ENCODE measurements around the gene AP1S2.
"Not testable (repeated sequence)": the region's sequence is repeated elsewhere in the genome, so short reads cannot be mapped to it uniquely, and the experiment has no call there.

Gene AP1S2

DNA sequence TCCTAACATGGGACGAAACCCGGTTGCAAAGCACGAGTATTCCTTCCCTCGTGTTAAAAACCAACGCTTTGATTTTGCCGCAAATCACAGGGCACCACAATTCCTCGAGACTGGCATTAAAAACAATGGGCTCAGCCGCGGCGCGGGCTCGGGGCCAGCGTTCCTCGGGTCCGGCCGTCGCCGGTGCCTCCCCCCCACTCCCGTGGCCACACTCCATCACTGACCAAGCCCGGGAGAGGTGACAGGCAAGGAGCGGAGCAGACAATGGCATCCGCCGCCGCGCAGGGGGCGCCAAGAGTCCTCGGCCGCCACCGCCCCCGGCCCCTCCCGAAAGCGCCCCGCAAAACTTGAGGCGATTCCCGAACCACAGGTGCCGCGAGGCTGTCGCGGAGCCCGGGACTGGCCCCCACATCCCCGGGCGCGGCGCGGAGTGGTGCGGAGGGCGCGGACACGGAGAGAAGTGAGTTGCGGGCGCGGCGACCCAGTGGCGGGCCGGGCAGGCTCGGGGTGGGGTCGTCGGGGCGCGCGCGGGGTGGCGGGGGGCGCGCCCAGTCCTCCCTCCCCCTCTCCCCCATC lies 445 bp downstream of the AP1S2 start:
- no peak for DNase-seq

DNA sequence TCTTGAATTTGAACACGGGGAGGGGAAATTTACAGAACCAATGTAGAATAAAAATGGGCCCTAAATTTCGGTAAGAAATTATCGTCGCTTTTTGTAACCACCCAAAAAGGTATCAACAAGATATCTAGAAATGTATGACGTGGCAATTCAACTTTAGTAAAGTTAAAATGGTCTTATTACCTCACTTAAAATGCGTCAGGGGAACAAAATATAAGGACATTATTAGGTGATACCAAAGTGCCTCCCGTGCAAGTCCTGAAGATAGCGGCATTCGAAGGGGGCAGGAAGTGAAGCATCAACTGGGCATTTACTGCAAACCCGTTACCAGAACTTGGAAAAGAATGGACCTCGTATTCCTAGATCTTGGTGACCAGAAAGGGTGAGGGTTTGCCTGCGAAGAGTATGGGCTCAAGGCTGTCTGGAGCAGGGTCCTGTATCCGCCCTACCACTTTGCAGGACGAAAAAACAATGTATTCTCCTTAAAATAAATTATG lies 980 bp downstream of the AP1S2 start:
- DNase-seq, result no peak

DNA sequence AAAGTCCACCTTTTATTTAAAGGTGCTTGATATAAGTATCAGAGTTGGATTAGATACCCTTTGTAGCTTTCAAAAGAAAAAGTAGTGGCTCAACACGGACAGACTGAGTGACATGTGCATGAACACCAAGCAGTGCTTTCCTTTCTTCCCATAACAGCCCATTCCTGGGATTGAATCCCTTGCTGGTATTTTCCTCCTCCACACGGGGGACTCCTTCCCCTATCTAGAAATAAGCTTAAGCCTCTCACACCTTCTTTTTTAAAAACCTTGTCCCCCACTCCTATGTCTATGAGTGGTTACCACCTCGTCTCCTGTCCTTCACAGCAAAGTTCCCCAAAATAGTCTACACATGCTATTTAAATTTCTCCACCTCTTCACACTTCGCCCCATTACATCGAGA lies 5.1 kb downstream of the AP1S2 start:
- DNase-seq, result no peak

DNA sequence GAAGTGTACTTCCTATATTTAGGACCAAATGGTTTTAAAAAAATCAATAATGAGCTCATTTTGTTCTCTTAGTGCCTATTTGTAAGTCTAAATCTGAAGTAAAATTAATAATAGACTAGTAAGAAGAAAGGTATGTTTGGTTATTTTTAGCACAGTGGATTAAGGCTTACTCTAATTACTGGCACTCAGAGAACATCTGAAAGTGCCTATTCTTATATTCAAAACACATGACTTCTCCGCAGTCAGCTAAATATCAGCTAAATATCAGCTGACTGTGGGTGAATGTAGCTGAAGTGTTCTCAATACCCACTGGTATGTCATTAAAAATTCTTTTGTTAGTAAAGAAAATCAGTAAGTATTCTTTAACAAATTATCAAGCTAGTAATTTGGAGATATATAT lies 6.0 kb downstream of the AP1S2 start:
- no peak for DNase-seq

DNA sequence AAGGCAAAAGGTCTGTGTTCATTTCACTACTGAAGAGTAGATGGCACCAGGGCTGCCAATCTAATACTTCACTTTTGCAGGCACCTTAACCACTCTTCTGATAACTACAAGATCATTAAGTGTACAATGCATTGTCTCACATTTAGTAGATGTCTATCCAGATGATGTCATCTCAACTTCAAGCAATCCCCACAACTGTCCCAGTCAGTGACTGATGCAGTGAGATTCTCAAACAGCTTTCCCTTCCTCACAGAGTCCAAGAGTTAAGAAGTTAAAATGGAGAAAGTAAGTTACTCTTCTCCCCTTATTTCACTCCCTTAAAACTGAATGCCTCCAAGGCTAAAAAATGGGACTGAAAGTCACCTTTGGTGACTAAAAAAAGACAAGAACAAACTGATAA lies 10.7 kb downstream of the AP1S2 start:
- no peak for DNase-seq

DNA sequence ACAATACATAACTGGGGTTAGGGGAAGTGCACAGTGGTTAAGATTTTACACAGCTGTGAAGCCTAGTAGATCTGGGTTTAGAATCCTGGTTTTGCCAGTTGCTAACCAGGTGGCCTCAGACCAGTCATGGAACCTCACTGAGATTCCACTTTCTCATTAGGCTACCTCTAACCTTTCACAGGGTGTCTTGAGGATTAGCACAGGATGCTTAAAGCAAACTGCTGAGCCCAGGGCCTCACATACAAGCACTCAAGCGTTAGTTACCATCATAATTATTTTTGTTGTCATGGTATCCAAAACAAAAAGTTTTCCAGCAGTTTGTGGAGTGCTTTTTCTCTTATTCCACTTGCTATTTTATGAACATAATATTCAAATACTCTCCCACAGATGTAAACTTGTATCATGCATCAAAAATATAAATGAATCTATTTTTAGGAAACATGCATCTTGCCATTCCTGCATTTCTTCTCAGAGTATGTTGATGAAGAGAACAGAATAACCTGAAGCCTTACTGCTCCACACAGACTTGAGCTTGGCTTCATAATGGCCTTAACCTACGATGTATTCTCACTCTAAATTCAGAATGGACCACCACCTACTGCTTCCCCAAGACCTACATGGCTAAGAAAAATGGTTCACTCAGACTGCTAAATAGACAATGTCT lies 12.6 kb downstream of the AP1S2 start:
- DNase-seq, result no peak

DNA sequence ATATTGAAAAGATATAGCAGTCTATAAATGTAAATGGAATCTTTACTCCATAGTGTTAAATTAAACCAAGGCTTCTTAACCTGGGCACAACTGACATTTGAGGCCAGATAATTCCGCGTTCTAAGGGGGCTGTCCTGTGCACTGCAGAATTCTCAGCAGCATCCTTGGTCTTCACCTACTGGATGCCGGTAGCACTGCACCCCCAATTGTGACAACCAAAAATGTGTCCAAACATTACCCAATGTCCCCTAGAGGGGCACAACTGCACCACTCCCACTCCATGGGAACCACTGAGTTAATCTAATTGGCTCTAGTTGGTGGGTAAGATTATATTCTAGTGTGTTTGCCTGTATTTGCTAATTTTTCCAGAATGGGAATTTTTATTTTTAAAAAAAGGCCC lies 16.6 kb downstream of the AP1S2 start:
- no peak for DNase-seq

DNA sequence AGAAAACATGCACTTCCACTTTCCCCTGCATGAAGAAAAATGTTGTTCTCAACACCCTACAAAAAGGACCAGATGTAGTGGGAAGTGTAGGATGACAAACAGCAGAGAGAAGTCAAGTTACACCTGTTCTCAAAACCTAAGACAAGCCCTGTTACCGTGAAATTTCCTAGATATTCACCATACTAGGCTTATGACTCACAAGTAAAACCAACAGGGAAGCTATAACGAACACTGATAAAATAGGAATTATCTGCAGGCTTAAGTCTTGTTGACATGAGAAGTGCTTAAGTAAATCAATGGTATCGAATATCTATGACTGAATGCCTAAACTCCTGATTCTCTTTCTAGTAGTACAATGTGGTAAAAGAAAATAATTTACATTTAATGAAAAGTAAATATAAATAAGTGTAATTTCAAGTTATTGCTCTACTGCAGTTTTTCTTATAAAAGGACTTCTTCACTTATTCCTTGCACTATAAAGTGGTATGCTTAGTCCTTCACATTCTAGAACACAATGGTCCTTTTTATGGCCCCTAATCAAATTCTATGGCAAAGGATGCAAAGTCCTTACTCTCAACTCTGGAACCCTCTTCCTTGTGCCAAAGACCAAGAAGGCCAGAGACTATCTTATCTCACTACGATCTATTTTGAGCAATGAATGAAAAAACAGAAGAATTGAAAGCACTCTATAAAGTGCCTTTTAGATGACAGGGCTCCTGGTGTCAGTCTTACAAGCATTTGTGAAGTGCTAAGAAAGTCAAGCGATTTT lies 19.6 kb downstream of the AP1S2 start:
- DNase-seq, result no peak

DNA sequence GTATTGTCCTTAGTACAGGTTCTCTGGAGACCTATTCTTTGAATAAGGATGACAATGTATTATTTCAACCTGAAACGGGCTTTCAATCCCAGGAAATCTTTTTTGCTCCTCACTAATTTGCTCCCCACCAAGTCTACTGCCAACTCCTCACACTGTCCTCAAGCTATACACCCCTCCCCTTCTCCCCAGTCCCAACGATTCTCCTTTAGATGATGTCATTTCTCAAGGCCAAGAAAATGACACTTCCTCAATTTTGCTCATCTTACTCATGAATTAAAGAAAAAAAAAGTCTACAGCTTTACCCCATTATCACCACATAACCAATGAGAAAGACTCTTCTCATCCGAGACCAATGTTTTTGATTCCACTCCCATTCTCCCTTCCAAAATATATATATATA lies 20.6 kb downstream of the AP1S2 start:
- DNase-seq, result no peak

DNA sequence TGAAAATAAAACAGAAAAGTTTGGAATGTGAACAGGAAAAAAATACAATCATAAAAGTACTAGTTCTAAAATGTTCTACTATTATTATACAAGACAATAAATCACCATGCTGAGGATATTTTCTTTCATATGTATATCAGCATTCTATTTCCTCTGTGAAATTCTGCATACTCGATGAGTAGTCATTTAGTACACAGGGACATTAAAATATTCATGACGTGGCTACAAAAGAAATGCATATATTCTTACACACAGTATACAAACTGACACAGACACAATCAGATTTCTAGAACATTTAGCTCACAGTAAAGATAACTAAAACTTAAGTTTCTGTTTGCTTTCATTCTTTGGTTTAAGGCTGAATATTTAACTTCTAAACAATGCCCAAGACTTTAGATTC lies 23.3 kb downstream of the AP1S2 start:
- DNase-seq, result not testable (repeated sequence)

DNA sequence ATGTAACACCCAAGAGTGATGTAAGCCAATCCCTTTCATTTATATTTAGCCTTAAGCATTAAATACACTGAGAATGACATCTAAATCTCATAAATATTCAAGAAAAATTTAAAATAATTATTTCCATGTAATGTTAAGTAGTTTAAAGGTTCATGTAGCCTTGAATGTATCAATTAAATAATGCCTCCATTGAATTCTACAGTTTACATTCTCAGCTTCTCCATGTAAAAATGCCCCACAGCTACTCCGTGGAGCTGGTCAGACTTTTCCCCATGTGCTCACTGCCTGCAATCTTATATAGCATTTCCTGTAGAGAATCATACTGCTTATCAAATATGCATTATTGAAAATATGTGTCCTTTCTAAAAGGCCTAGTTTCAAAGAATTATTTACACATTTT lies 25.4 kb downstream of the AP1S2 start:
- DNase-seq, result no peak

DNA sequence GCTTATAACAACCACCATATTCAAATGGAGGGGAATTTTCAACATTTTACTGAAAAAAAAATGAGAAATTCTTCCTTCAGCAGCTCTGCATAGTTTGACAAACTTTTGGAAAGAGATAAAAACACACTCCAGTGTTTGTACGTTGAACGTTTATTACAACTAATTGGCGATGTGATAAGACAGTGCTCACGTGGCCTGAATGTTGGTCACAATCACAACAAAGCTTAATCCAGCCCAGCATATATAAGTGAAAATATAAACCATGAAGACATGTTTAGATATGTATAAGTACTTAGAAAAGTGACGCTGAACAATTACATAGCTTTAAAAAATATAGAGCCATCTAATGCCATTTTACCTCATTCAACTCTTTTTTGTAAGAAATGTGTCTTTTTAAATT lies 28.7 kb downstream of the AP1S2 start:
- no peak for DNase-seq

DNA sequence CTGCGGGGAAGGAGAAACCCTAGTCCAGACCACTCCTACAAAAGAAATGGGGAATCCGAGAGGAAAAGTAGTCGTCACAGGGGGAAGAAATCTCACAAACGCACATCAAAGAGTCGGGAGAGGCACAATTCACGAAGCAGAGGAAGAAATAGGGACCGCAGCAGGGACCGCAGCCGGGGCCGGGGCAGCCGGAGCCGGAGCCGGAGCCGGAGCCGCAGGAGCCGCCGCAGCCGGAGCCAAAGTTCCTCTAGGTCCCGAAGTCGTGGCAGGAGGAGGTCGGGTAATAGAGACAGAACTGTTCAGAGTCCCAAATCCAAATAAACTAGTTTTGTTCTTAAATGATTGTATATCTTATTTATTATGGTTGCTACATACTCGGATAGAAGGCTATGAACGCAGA lies 31.7 kb downstream of the AP1S2 start:
- no peak for DNase-seq

DNA sequence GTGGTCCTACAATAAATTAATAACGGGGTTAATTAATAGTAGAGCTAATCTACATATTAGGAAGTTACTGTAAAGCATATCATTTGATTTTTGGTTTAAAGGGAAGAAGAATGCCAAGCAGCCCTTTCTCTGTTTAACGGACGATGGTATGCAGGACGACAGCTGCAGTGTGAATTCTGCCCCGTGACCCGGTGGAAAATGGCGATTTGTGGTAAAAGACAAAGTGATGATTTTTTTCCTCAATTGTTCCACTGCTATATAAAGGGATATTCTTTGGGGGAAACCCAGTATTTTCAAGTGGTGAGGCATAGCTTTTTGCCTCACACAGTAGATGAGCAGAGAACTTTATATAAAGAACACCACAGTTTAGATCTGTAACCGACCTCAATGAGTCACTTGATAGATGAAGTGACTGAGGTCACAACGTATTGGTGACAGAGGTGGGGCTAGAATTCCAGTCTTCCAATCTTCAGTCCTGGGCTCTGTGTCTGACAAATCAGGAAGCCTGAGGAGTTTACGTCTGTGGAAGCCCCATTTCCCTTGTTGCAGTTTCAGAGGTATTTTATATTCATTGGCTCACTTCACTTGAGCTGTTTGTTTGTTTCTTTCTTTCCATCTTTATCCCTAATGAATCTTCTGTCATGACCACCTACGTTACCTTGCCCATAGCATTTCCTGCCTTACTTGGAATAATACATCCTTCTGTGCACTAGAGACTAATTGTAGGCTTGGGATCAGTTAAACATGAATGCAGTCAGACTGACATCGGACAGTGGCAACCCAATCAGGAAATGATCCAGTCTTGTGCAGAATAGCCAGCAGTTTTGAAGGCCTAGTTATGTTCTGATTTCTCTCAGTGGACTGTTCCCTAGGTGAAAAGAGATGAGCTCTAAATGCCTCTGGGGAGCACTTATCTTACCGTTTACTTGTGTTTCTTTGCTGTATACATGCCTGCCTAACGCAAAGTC lies 34.2 kb downstream of the AP1S2 start:
- no peak for DNase-seq

DNA sequence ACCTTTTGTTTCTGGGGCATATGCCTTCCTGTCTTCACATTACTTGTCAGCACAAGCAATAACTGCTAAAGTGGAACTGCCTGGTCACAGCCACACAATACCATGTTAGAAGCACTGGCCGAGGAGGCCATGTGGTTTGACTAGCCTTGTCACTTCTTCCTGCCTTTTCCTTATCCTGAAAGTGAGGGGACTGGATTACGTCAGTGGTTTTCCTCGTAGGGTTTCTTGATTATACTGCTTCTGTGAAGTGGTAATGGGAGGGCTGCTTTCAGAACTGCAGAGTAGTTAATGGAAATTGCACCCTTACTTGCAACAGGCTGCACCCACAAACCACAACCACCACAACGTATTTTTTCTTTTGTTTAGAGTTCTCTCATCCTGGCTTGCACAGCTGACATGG lies 37.7 kb downstream of the AP1S2 start:
- no peak for DNase-seq

DNA sequence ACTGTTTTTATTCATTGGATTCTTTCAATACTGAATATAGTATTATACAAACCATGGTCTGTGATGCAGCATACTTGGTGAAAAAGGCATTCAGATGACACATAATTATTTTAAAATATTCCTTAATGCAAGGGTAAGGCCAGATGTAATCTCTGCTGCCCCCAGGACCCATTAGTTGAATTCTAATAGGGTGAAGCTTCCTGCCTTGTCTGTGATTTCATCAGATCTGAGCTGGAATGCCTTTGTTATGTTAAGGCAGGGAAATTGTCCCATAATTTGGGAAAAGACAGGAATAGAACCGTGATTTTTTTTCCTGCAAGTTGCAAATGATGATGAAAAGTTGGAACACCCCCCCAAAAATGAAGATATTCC lies 38.2 kb downstream of the AP1S2 start:
- no peak for DNase-seq

DNA sequence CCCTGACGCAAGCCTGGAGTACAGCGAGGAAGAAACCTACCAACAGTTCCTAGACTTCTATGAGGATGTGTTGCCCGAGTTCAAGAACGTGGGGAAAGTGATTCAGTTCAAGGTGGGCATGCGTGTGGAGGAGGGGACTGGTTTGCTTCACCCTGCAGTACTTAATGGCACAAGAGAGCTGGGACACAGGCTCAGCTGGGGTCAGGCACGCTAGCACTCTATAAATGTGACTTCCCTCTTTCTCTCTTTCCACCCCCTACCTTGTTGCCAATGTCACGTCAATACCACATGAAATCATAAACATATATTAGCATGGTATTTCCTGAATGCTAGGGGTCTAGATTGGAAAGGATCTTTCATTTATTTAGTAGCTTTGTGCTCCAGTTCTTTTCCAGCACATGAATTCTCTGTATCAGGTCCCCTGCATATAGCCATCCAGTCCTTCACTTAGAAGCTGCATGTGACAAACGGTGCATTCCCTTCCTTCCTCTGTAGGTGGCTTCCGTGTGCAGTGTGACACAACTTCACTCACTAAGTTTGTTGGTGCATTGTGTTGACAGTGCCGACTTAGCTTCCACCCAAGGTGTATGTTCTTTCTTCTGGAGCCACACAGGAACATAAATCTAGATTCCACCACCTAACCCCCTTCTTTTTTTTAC lies 38.7 kb downstream of the AP1S2 start:
- DNase-seq, result no peak

DNA sequence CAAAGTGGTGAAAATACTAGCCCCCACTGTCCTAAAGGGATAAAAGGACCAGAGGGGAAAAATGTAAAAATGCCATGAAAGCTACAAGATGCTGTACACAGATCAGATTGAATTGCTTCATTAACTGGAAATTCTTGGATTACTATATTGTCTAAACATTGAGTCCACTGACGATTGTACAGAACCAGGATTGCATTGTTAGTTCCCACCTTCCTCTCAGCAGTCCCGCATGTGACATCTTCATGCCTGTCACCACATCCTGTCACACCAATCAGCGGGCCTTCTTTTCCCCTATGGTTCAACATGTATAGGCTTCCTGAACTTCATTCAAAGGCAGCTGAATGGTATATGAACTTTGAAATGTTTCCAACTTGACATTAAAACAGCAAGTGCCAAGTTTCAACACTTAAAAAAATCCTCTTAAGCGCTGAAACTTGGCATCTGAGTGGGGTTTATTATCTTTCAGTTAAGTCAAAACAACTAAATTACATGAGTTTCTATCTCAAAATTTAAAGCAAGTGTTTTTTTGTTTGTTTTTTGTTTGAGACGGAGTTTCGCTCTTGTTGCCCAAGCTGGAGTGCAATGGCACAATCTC lies 39.7 kb downstream of the AP1S2 start:
- no peak for DNase-seq

DNA sequence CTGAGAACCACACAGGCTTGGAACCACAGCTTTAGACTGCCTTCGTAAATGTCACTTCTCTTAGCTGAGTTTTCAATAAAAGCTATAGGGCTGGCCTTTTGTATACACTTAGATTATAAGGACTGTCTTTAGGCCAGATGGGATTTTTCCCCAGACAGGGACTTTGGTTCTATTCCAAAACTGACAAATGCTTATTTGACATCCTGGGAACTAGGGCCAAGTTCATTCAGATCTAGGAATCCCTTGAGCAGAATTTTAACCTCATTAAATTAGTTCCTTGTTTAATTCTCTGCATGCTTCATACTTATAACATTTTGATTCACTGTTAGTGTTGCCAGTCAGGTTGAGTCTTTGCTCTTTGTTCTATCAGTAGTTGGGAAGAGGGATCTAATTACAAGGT lies 41.2 kb downstream of the AP1S2 start:
- no peak for DNase-seq

DNA sequence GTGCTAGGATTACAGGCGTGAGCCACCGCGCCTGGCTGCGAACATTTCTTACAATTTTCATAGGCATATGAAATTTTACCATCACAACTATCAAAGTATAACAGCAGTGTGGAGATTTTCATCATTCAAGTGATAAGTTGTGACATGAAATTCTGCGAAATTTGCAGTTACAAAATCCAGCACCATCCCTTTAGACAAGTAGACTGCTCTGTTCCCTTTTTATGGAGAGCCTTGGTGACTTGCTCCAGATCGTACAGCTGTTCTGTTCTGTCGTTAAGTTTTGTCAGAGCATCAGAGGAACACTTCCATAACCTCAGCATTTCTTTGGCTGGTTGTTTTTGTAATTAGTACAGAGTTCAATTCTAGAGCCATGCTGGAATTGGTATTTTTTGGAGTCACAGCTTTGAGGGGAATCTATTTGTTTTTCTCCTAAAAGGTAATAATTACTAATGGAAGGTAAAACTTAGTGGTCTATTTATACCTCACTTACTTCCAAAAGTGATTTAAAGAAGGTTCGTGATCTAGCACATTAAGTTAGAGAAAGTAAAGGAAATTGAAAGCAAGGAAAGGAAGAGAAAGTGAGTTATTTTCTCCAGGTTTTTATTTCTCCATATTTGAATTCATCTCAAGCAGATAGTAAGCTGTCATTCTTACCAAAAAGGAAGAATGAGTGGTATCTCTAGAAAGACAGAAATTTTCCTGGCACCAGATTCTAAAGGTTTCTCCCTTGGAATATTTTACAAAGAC lies 42.2 kb downstream of the AP1S2 start:
- DNase-seq, result no peak

DNA sequence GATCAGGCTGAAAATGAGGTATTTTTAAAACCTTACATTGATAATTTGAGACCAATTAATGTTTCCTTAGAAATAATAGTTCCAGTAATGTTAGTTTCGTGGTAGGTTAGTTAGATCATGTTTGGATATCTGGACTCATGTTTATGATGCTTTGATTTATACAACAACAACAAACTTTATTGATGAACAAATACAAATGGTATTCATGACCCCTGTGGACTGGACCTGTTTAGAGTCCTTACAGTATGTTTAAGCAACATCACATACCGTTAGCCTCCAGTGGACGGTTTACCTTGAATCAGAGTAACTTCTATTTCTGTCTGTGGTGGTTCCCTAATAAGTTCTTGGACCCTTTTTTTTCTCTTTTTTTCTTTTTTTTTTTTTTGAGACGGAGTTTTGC lies 46.4 kb downstream of the AP1S2 start:
- no peak for DNase-seq

DNA sequence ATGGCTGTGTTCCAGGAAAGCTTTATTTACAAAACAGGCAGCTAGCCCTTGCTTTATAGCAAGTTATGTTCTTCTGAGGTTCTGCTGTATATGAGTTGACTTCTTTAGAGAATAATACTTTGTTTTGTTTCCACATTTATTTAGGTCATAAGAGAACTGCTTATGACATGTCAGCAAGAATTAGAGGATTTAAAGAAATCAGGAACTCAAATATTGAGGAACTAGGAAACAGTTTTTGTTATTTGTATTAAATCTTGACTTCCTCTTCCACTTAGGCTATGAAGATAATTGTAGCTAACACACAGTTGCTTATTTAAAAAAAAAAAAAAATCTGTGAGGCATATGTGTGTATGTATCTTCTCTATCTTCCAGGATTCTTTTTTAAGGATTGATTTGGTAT lies 50.0 kb downstream of the AP1S2 start:
- DNase-seq, result no peak

Data from NCI-H1694 (cell line).